ENCODE measurements around the gene FKBP1C. TPM values are rescaled to one million over a fixed set of nuclear protein-coding genes. Genes with fewer than 3 reads are reported as not detected.

FKBP1C gene
- 1.7 to 2.7 TPM (median 1.9 TPM) in 5 replicates for total RNA-seq (2022; extraction: Qiagen RNA extraction; ENCODE audit: low read depth)

GRCh38 chr6:63211343-63211742 is at the start of gene FKBP1C:
FKBP1C (plus strand) TSS chr6:63211469.

Other genes with a start within 250 kb of the FKBP1C start
- gene LGSN, start 108.5 kb downstream of the FKBP1C start, total RNA-seq (2022; extraction: Qiagen RNA extraction; ENCODE audit: low read depth): 3.5 to 4.8 TPM (median 4.0 TPM) in 5 replicates